ENCODE measurements around the gene MICU1. TPM values are rescaled to one million over a fixed set of nuclear protein-coding genes. Genes with fewer than 3 reads are reported as not detected.

Gene MICU1
- total and polyA plus RNA-seq, 2 of the 13 experiments (the other 11 are each of a cell fraction or from before 2014, with no cell fraction given): 32.5 to 56.1 TPM

DNA sequence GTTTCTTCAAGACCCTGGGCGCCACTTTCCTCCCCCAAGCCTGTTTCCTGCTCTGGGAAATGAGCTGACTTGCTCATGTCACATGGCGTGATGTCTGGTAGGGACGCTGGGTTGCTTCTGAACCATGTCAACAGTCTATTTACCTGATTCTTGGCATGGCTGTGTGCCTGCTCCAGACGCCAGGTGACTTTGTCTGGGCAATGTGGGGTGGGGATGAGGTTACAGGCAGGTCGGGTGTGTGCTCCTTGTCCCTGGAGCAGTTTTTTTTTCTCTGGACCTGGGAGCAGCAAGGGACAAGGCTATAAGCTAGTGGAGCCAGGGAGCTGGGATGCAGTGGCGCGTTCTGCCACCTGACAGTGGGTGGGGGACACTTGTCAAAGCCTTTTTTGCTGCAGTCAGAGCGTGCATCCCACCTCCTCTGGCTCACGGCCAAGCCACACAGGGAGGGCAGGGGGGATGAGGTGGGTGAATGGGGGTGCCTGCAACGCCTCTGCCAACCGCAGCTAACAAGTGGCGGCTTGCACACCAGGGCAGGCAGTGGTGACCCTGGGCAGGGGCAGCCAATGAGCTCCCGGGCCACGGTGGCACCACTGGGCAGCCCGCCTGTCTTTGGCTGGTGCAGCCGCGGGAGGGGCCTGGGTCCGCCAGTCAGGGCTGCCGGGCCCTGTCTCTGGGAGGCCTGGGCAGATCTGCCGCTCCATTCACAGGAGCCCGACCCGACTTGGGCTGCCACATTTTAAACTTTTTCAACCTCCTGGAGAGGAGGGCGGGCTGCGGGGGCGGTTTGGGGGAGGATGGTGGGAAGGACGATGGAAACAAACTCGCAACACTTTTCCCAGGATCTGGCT, 294.1 kb downstream of the MICU1 start (continued):
- TF ChIP-seq, protein P1, sequence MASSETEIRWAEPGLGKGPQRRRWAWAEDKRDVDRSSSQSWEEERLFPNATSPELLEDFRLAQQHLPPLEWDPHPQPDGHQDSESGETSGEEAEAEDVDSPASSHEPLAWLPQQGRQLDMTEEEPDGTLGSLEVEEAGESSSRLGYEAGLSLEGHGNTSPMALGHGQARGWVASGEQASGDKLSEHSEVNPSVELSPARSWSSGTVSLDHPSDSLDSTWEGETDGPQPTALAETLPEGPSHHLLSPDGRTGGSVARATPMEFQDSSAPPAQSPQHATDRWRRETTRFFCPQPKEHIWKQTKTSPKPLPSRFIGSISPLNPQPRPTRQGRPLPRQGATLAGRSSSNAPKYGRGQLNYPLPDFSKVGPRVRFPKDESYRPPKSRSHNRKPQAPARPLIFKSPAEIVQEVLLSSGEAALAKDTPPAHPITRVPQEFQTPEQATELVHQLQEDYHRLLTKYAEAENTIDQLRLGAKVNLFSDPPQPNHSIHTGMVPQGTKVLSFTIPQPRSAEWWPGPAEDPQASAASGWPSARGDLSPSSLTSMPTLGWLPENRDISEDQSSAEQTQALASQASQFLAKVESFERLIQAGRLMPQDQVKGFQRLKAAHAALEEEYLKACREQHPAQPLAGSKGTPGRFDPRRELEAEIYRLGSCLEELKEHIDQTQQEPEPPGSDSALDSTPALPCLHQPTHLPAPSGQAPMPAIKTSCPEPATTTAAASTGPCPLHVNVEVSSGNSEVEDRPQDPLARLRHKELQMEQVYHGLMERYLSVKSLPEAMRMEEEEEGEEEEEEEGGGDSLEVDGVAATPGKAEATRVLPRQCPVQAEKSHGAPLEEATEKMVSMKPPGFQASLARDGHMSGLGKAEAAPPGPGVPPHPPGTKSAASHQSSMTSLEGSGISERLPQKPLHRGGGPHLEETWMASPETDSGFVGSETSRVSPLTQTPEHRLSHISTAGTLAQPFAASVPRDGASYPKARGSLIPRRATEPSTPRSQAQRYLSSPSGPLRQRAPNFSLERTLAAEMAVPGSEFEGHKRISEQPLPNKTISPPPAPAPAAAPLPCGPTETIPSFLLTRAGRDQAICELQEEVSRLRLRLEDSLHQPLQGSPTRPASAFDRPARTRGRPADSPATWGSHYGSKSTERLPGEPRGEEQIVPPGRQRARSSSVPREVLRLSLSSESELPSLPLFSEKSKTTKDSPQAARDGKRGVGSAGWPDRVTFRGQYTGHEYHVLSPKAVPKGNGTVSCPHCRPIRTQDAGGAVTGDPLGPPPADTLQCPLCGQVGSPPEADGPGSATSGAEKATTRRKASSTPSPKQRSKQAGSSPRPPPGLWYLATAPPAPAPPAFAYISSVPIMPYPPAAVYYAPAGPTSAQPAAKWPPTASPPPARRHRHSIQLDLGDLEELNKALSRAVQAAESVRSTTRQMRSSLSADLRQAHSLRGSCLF (CRISPR knock-in tag; IDR thresholded peaks at IDR 0.05; ENCODE audit: borderline replicate concordance): no peak
- TF ChIP-seq KLF16 (CRISPR knock-in tag; IDR thresholded peaks at IDR 0.05) (no peak), ZNF124 (CRISPR knock-in tag; IDR thresholded peaks at IDR 0.05) (no peak), RELA (CRISPR knock-in tag; IDR thresholded peaks at IDR 0.05) (no peak), FOSL2 (CRISPR knock-in tag; IDR thresholded peaks at IDR 0.05) (peak; percentile 39; the same call in 1 of the 2 replicates), CBX1 (IDR thresholded peaks at IDR 0.05; ENCODE audit: low read depth) (no peak), DMAP1 (CRISPR knock-in tag; IDR thresholded peaks at IDR 0.05) (no peak), RFXAP (CRISPR knock-in tag; IDR thresholded peaks at IDR 0.05; ENCODE audit: borderline replicate concordance) (peak; percentile 99), RORA (CRISPR knock-in tag; IDR thresholded peaks at IDR 0.05) (no peak), ZIK1 (CRISPR knock-in tag; IDR thresholded peaks at IDR 0.05; ENCODE audit: borderline replicate concordance, low read depth) (no peak), YY1 (IDR thresholded peaks at IDR 0.05; ENCODE audit: insufficient read depth, insufficient replicate concordance, low read depth, low read length) (peak; percentile 20)
- TF ChIP-seq, protein P2, sequence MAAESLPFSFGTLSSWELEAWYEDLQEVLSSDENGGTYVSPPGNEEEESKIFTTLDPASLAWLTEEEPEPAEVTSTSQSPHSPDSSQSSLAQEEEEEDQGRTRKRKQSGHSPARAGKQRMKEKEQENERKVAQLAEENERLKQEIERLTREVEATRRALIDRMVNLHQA (CRISPR knock-in tag; IDR thresholded peaks at IDR 0.05): no peak
- TF ChIP-seq, protein P3, sequence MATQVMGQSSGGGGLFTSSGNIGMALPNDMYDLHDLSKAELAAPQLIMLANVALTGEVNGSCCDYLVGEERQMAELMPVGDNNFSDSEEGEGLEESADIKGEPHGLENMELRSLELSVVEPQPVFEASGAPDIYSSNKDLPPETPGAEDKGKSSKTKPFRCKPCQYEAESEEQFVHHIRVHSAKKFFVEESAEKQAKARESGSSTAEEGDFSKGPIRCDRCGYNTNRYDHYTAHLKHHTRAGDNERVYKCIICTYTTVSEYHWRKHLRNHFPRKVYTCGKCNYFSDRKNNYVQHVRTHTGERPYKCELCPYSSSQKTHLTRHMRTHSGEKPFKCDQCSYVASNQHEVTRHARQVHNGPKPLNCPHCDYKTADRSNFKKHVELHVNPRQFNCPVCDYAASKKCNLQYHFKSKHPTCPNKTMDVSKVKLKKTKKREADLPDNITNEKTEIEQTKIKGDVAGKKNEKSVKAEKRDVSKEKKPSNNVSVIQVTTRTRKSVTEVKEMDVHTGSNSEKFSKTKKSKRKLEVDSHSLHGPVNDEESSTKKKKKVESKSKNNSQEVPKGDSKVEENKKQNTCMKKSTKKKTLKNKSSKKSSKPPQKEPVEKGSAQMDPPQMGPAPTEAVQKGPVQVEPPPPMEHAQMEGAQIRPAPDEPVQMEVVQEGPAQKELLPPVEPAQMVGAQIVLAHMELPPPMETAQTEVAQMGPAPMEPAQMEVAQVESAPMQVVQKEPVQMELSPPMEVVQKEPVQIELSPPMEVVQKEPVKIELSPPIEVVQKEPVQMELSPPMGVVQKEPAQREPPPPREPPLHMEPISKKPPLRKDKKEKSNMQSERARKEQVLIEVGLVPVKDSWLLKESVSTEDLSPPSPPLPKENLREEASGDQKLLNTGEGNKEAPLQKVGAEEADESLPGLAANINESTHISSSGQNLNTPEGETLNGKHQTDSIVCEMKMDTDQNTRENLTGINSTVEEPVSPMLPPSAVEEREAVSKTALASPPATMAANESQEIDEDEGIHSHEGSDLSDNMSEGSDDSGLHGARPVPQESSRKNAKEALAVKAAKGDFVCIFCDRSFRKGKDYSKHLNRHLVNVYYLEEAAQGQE (IDR thresholded peaks at IDR 0.05; ENCODE audit: borderline replicate concordance in 1 of 2, low read depth in 1 of 2, low read length in 2 of 2): no peak
- TF ChIP-seq, protein P4, sequence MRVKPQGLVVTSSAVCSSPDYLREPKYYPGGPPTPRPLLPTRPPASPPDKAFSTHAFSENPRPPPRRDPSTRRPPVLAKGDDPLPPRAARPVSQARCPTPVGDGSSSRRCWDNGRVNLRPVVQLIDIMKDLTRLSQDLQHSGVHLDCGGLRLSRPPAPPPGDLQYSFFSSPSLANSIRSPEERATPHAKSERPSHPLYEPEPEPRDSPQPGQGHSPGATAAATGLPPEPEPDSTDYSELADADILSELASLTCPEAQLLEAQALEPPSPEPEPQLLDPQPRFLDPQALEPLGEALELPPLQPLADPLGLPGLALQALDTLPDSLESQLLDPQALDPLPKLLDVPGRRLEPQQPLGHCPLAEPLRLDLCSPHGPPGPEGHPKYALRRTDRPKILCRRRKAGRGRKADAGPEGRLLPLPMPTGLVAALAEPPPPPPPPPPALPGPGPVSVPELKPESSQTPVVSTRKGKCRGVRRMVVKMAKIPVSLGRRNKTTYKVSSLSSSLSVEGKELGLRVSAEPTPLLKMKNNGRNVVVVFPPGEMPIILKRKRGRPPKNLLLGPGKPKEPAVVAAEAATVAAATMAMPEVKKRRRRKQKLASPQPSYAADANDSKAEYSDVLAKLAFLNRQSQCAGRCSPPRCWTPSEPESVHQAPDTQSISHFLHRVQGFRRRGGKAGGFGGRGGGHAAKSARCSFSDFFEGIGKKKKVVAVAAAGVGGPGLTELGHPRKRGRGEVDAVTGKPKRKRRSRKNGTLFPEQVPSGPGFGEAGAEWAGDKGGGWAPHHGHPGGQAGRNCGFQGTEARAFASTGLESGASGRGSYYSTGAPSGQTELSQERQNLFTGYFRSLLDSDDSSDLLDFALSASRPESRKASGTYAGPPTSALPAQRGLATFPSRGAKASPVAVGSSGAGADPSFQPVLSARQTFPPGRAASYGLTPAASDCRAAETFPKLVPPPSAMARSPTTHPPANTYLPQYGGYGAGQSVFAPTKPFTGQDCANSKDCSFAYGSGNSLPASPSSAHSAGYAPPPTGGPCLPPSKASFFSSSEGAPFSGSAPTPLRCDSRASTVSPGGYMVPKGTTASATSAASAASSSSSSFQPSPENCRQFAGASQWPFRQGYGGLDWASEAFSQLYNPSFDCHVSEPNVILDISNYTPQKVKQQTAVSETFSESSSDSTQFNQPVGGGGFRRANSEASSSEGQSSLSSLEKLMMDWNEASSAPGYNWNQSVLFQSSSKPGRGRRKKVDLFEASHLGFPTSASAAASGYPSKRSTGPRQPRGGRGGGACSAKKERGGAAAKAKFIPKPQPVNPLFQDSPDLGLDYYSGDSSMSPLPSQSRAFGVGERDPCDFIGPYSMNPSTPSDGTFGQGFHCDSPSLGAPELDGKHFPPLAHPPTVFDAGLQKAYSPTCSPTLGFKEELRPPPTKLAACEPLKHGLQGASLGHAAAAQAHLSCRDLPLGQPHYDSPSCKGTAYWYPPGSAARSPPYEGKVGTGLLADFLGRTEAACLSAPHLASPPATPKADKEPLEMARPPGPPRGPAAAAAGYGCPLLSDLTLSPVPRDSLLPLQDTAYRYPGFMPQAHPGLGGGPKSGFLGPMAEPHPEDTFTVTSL (CRISPR knock-in tag; IDR thresholded peaks at IDR 0.05; ENCODE audit: borderline replicate concordance): no peak

Data from HepG2 (cell line).